SHP77 (cell line): ENCODE results near the gene GABPB2.
A peak's percentile ranks its signal among the peaks of the same experiment; 100 is the strongest.

ENCODE experiments used
- DNase-seq, 2 experiments: peaks; one replicate each; lab custom pipeline; 2025; lab: John Stamatoyannopoulos, UW

GABPB2 gene

GRCh38 chr1:151165281-151165737 is 94.7 kb downstream of the GABPB2 start:
- DNase-seq: peak; percentile 30 to 32

GRCh38 chr1:151165738-151166504 is 95.4 kb downstream of the GABPB2 start, which contains the start of the genes LYSMD1 and SCNM1:
Gene LYSMD1, minus strand, starts transcription at chr1:151165902. Its CDS starts 644 bp downstream, at chr1:151165258.
Gene SCNM1, plus strand, starts transcription at chr1:151166144. Its CDS starts 9 bp downstream, at chr1:151166153.
- DNase-seq: peak; percentile 100

GRCh38 chr1:151166505-151166956 is 96.0 kb downstream of the GABPB2 start:
- peak in 1 of 2 experiments; percentile 36 for DNase-seq

DNA sequence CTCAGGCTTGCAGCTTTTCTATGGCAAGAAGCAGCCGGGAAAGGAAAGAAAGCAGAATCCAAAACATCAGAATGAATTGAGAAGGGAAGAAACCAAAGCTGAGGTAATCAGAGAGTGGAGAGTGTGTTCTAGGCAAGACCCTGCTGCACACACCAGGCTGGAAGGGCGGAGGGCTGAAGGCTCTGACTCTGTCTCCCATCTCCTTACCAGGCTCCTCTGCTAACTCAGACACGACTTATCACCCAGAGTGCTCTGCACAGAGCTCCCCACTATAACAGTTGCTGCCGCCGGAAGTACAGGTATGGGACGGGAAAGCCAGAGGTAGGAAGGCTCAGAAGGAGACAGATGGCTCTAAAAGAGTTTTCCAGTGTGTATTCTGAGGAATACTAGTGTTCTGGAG is 96.6 kb downstream of the GABPB2 start:
- DNase-seq: no peak

DNA sequence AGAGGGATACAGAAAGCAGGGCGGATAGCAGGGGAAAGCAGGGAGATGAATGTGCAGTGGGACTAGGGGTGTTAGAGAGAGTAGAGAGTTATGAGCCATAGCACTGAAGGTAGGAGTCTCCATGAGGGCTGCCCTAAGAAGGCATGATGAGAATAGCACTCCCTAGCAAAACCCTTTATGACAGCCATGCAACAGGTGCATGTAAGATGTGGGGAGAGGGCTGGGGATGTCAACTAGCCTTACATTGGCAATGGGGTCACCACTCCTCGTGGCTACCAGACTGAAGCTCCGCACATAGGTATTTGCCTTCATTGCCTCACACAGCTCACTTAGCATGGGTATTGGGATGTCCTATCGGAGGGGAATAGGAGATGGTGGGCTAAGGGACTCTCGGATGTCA is 100.6 kb downstream of the GABPB2 start:
- no peak for DNase-seq
